ENCODE measurements around the gene GLRA1.

DNA sequence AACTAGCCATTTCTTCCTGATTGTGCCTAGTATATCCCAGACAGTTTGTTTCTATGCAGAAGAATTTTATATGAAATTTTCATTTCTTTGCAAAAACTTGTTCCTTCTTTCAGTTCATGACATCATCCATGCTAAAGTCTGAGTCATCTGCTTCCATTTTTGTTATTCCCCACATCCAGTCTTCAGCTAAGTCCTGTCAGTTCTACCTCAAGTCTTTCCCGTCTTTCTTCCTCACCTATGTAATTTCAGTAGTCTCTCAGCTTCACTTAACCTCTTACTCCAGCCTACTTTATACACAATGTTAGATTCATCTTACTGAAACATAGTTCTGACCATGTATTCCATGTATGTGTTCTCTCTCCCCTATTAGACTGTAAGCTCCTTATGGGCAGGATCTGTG is 113.8 kb downstream of the GLRA1 start:
- TF ChIP-seq CTCF (conservative IDR thresholded peaks at IDR 0.05) (no peak), ZFX (IDR thresholded peaks at IDR 0.05) (no peak)
